ENCODE measurements around the gene EVI5L.

- TF ChIP-seq, protein P1, sequence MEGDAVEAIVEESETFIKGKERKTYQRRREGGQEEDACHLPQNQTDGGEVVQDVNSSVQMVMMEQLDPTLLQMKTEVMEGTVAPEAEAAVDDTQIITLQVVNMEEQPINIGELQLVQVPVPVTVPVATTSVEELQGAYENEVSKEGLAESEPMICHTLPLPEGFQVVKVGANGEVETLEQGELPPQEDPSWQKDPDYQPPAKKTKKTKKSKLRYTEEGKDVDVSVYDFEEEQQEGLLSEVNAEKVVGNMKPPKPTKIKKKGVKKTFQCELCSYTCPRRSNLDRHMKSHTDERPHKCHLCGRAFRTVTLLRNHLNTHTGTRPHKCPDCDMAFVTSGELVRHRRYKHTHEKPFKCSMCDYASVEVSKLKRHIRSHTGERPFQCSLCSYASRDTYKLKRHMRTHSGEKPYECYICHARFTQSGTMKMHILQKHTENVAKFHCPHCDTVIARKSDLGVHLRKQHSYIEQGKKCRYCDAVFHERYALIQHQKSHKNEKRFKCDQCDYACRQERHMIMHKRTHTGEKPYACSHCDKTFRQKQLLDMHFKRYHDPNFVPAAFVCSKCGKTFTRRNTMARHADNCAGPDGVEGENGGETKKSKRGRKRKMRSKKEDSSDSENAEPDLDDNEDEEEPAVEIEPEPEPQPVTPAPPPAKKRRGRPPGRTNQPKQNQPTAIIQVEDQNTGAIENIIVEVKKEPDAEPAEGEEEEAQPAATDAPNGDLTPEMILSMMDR (IDR thresholded peaks at IDR 0.05) = no peak
- TF ChIP-seq POLR2A (IDR thresholded peaks at IDR 0.05) (no peak), POLR2AphosphoS5 (IDR thresholded peaks at IDR 0.05; ENCODE audit: insufficient read depth in 1 of 2, low read depth in 1 of 2) (no peak)
These were observed 25.5 kb downstream of the EVI5L start for GRCh38 chr19:7855426-7856108.
